NCI-H2081 (cell line): ENCODE measurements around the gene STEAP1.
A peak's percentile ranks its signal among the peaks of the same experiment; 100 is the strongest.

Experiments used
- DNase-seq, 2 experiments: peaks; one replicate each; lab custom pipeline; 2025; lab: John Stamatoyannopoulos, UW

Gene STEAP1

GRCh38 chr7:90211391-90212148, 57.3 kb downstream of the STEAP1 start, which contains the start of gene STEAP2:
TSS of gene STEAP2 (plus strand) at chr7:90211740. CDS start at chr7:90225083, 13,343 bp downstream.
- peak; percentile 90 to 91 for DNase-seq

- peak in 1 of 2 experiments; percentile 42 for DNase-seq
Measured at GRCh38 chr7:90212149-90212495, 57.9 kb downstream of the STEAP1 start.

- no peak for DNase-seq
Measured at GRCh38 chr7:90213521-90213920, 59.3 kb downstream of the STEAP1 start.
